Activated CD4-positive, alpha-beta T cell treated with anti-CD3 and anti-CD28 coated beads, Interleukin-2, amount 50 U/mL, for 48 hours (primary cell): ENCODE measurements around the gene TNIK.

Experiments
- DNase-seq, 2 experiments: peaks; one replicate each; pipeline ENCODE4 v3.0.0-alpha.2; 2020

The TNIK gene

GRCh38 chr3:171116365-171116764, 343.8 kb downstream of the TNIK start:
- DNase-seq, result no peak

GRCh38 chr3:171115667-171116066, 344.5 kb downstream of the TNIK start:
- DNase-seq, result no peak

- no peak for DNase-seq
Measured at GRCh38 chr3:171113716-171114115, 346.5 kb downstream of the TNIK start.

- DNase-seq, result no peak
Measured at GRCh38 chr3:171110715-171111114, 349.5 kb downstream of the TNIK start.

GRCh38 chr3:171108066-171108465, 352.1 kb downstream of the TNIK start:
- no peak for DNase-seq

- DNase-seq, result no peak
Measured at GRCh38 chr3:171103185-171103584, 357.0 kb downstream of the TNIK start.

- DNase-seq, result no peak
Measured at GRCh38 chr3:171101982-171102641, 358.1 kb downstream of the TNIK start.

GRCh38 chr3:171099911-171100310, 360.3 kb downstream of the TNIK start:
- DNase-seq, result no peak

GRCh38 chr3:171095063-171095462, 365.1 kb downstream of the TNIK start:
- DNase-seq, result no peak

GRCh38 chr3:171094411-171094810, 365.8 kb downstream of the TNIK start:
- no peak for DNase-seq

GRCh38 chr3:171093462-171093861, 366.7 kb downstream of the TNIK start:
- no peak for DNase-seq

GRCh38 chr3:171092467-171092911, 367.7 kb downstream of the TNIK start:
- no peak for DNase-seq

- DNase-seq, result no peak
Measured at GRCh38 chr3:171090321-171090720, 369.9 kb downstream of the TNIK start.

- DNase-seq, result no peak
Measured at GRCh38 chr3:171088964-171089754, 371.0 kb downstream of the TNIK start.

- no peak for DNase-seq
Measured at GRCh38 chr3:171088496-171088895, 371.7 kb downstream of the TNIK start.

GRCh38 chr3:171086914-171087313, 373.3 kb downstream of the TNIK start:
- DNase-seq, result no peak

GRCh38 chr3:171077261-171077660, 382.9 kb downstream of the TNIK start:
- DNase-seq, result no peak

- no peak for DNase-seq
Measured at GRCh38 chr3:171072432-171072831, 387.8 kb downstream of the TNIK start.

GRCh38 chr3:171068658-171069057, 391.5 kb downstream of the TNIK start:
- DNase-seq, result no peak

- no peak for DNase-seq
Measured at GRCh38 chr3:171066206-171066605, 394.0 kb downstream of the TNIK start.

GRCh38 chr3:171065732-171066131, 394.5 kb downstream of the TNIK start:
- DNase-seq, result no peak

- DNase-seq, result no peak
Measured at GRCh38 chr3:171064461-171064860, 395.7 kb downstream of the TNIK start.

GRCh38 chr3:171061749-171062148, 398.5 kb downstream of the TNIK start:
- DNase-seq, result no peak

GRCh38 chr3:171059978-171060377, 400.2 kb downstream of the TNIK start:
- DNase-seq, result no peak
